Gastrocnemius medialis (tissue), 4 donors: ENCODE data around the gene KLF16. TPM values are rescaled to one million over a fixed set of nuclear protein-coding genes. Genes with fewer than 3 reads are reported as not detected.
"Not testable (repeated sequence)": the region's sequence is repeated elsewhere in the genome, so short reads cannot be mapped to it uniquely, and the experiment has no call there.

ENCODE experiments used
- ATAC-seq, 2 donors: fragments of 150-250 bp; one replicate each; pipeline ENCODE4 v1.9.1; 2016
- DNase-seq, 2 donors: peaks; one replicate each; pipeline ENCODE4 v3.0.0-alpha.2; 2019
- H3K27ac ChIP-seq, 4 donors: fragments of 200-600 bp; sonication (generic); 1 replicate in 1 of 4; 2 replicates in 3 of 4; pipeline ENCODE4 v1.5.1; 2016 to 2018; ENCODE audit warnings: mild to moderate bottlenecking in 2 of 4, moderate library complexity in 1 of 4
- H3K27me3 ChIP-seq, 3 donors: fragments of 200-600 bp; sonication (generic) in 2 of 3; 1 replicate in 1 of 3; 2 replicates in 2 of 3; pipeline versions ENCODE4 v1.5.1 to v1.6.0; 2016 to 2019; ENCODE audit warnings: mild to moderate bottlenecking in 1 of 3, moderate library complexity in 1 of 3
- H3K36me3 ChIP-seq, 2 donors: fragments of 200-600 bp; sonication (generic) in 1 of 2; one replicate each; pipeline ENCODE4 v1.5.1; 2017 to 2018
- H3K4me1 ChIP-seq, 2 donors: fragments of 200-600 bp; sonication (generic) in 1 of 2; one replicate each; pipeline ENCODE4 v1.5.1; 2016 to 2017; ENCODE audit warnings: mild to moderate bottlenecking in 2 of 2
- H3K4me3 ChIP-seq, 4 donors: fragments of 200-600 bp; sonication (generic) in 3 of 4; 1 replicate in 1 of 4; 2 replicates in 3 of 4; pipeline ENCODE4 v1.5.1; 2016 to 2019; ENCODE audit warnings: mild to moderate bottlenecking in 2 of 4
- H3K9me3 ChIP-seq, 3 donors: fragments of 200-600 bp; sonication (generic) in 2 of 3; 1 replicate in 1 of 3; 2 replicates in 2 of 3; pipeline ENCODE4 v1.5.1; 2016 to 2019
- POLR2A ChIP-seq, 2 donors: fragments of 450-650 bp; IDR thresholded peaks; one replicate each; pipeline ENCODE4 v1.6.1; 2017; ENCODE audit warnings: antibody characterized with exemption in 2 of 2, mild to moderate bottlenecking in 2 of 2, moderate library complexity in 2 of 2
- in situ Hi-C, 4 donors: fragments of 200-750 bp; cut with MboI; loops; one replicate each; pipeline versions ENCODE4 v1.15.0 to v1.8.0; 2017; ENCODE audit warnings: low sequenced_read_pairs in 4 of 4
- intact Hi-C: fragments of 100-400 bp; cut with DNase I; formaldehyde crosslinking; loops from one replicate; pipeline ENCODE4 v1.15.1; 2023; ENCODE audit warnings: low total_unique reads
- total RNA-seq, 4 donors: library from RNA; depleted of rRNA; stranded (reverse); fragments of >200 nt; gene quantifications; one replicate each; pipeline versions ENCODE4 v1.1.0 to v1.2.3, GENCODE V29; 2016
- TF ChIP-seq, protein P1 (sequence below), 5 experiments: fragments of 450-650 bp in 3 of 5; fragments of 200-600 bp in 2 of 5; sonication (generic) in 2 of 5; IDR thresholded peaks in 4 of 5; conservative IDR thresholded peaks in 1 of 5; 1 replicate in 4 of 5; 2 replicates in 1 of 5; pipeline ENCODE4 v1.5.1; 2016 to 2019; ENCODE audit warnings: antibody characterized with exemption in 5 of 5, mild to moderate bottlenecking in 3 of 5, moderate library complexity in 3 of 5

Gene KLF16
- total RNA-seq, 4 donors from 2014 or later, result 0.58 to 4.0 (median 1.4) TPM

DNA sequence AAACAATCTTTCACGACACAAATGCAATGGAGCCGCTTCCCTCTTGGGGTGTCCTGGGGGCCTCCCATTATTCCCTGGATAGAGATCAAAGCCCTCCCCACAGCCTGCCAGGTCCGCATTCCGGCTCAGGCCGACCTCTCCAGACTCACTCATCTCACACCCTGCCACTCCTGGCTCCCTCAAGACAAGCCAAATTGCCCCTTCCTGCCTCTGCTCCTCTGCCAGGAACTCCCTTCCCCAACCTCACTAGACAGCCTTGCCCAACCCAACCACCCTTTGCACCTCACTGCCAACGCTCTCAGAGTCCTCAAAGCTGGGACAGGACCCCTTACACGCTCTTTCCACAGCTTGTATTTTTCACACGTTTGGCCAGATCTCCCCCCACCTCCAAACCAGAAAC lies 20.4 kb upstream of the KLF16 start:
- H3K4me1 ChIP-seq, result peaks cover 29 to 37% of the 10 kb centered on the region in 2 donors
- no peak for DNase-seq
- intact Hi-C loops (no loop called here), in situ Hi-C loops (no loop called here)
- ATAC-seq, result no peak
- H3K27ac ChIP-seq, result peak overlapping the region; percentile 13 to 86 (median 84)
- H3K36me3 ChIP-seq, result no peaks in the 10 kb centered on the region
- TF ChIP-seq POLR2A (IDR thresholded peaks at IDR 0.05), result no peak
- TF ChIP-seq, protein P1, sequence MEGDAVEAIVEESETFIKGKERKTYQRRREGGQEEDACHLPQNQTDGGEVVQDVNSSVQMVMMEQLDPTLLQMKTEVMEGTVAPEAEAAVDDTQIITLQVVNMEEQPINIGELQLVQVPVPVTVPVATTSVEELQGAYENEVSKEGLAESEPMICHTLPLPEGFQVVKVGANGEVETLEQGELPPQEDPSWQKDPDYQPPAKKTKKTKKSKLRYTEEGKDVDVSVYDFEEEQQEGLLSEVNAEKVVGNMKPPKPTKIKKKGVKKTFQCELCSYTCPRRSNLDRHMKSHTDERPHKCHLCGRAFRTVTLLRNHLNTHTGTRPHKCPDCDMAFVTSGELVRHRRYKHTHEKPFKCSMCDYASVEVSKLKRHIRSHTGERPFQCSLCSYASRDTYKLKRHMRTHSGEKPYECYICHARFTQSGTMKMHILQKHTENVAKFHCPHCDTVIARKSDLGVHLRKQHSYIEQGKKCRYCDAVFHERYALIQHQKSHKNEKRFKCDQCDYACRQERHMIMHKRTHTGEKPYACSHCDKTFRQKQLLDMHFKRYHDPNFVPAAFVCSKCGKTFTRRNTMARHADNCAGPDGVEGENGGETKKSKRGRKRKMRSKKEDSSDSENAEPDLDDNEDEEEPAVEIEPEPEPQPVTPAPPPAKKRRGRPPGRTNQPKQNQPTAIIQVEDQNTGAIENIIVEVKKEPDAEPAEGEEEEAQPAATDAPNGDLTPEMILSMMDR (IDR thresholded peaks at IDR 0.05 in 4 of 5, conservative IDR thresholded peaks at IDR 0.05 in 1 of 5), result no peak
- no peaks in the 10 kb centered on the region for H3K9me3 ChIP-seq
- no peaks in the 10 kb centered on the region for H3K27me3 ChIP-seq
- H3K4me3 ChIP-seq, result peak overlapping the region; percentile 78 to 98 (median 90)

DNA sequence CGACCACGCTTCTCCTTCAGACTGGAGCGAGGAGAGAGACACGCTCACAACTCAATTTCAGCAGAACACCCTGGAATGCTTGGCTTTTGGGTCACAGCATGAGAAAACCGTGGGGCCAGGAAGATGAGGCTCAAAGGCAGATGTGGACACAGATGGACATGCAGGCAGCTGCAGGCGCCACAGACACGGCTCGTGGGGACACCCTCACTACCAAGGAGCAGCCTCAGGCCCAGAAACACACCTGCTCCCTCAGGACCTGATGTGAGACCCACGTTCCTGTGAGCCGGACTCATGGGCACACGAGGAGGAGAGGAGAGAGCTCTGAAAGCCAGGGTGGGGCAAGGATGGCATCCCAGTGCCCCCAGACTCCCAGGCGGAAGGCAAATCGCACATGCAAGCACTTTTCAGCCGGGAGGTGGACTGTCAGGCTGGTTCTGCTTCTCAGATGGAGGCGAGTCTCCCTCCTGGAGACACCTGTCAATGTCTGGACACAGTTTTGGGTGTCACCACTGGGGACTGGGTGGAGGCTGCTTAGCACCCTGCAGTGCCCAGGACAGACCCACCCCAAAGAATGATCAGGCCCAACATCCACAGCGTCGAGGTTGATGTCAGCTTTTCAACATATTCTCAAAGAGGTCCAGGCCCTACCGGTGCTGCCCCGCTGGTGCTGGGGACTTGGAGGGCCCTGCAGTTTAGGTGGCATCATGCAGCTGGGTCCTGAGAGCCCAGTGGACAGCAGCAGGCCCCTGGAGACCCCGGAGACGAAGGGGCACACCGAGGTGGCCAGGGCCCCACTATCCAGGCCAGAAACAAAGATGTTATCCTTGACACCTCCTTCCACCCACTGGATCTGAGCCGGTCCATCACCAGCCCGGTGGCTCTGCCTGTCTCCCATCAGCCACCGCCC lies 19.7 kb upstream of the KLF16 start:
- Histone ChIP-seq H3K4me1 (peaks cover 29 to 37% of the 10 kb centered on the region in 2 donors), H3K36me3 (no peaks in the 10 kb centered on the region)

DNA sequence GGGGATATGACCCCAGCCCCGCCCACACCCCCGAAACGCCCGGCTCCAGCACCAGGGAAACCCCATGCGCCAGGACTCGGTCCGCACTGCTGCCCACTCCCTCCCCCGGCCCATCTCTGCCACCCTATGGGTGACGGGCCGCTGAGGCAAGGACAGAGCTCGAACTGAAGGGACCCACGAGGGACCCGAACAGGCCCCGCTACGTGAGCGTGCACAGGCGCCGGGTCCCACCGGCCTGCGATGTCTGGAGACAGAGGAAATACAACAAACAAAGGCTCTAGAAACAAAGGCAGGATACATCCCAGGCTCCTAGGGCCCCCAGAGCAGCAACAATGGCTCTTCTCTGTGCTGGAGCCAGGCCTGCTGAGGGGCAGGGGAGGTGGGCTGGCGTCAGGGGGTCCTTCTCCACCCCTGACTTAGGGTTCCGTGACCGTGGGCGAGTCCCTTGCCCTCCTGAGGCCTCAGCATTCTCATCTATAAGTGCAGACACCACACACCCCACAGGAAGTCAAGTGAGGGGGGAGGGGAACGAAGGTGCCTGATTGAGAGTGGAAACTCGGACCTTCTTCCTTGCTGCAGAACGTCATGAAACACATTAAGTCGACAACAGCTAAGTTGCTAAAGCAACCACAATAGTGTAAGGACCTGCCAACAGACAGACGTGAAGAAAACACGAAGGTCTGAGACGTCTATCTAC lies 18.9 kb upstream of the KLF16 start:
- DNase-seq, result no peak
- Histone ChIP-seq H3K9me3 (no peaks in the 10 kb centered on the region), H3K27me3 (no peaks in the 10 kb centered on the region), H3K36me3 (no peaks in the 10 kb centered on the region), H3K4me1 (peaks cover 29 to 37% of the 10 kb centered on the region in 2 donors), H3K4me3 (peak overlapping the region; percentile 23 to 98 (median 28)), H3K27ac (peak overlapping the region; percentile 13 to 86 (median 84))
- intact Hi-C loops, result no loop called here
- TF ChIP-seq, protein P1 (IDR thresholded peaks at IDR 0.05 in 4 of 5, conservative IDR thresholded peaks at IDR 0.05 in 1 of 5), result no peak
- TF ChIP-seq POLR2A (IDR thresholded peaks at IDR 0.05), result no peak
- ATAC-seq, result no peak
- in situ Hi-C loops, result no loop called here

More for the DNA sequence above, 19.7 kb upstream of the KLF16 start:
- intact Hi-C loops (no loop called here), in situ Hi-C loops (no loop called here)
- H3K27ac ChIP-seq, result peak overlapping the region; percentile 13 to 86 (median 84)
- H3K4me3 ChIP-seq, result peak overlapping the region; percentile 78 to 98 (median 90)
- DNase-seq (no peak), ATAC-seq (no peak)
- H3K27me3 ChIP-seq, result no peaks in the 10 kb centered on the region
- TF ChIP-seq, protein P1 (IDR thresholded peaks at IDR 0.05 in 4 of 5, conservative IDR thresholded peaks at IDR 0.05 in 1 of 5), result no peak
- no peak for TF ChIP-seq POLR2A (IDR thresholded peaks at IDR 0.05)
- no peaks in the 10 kb centered on the region for H3K9me3 ChIP-seq

DNA sequence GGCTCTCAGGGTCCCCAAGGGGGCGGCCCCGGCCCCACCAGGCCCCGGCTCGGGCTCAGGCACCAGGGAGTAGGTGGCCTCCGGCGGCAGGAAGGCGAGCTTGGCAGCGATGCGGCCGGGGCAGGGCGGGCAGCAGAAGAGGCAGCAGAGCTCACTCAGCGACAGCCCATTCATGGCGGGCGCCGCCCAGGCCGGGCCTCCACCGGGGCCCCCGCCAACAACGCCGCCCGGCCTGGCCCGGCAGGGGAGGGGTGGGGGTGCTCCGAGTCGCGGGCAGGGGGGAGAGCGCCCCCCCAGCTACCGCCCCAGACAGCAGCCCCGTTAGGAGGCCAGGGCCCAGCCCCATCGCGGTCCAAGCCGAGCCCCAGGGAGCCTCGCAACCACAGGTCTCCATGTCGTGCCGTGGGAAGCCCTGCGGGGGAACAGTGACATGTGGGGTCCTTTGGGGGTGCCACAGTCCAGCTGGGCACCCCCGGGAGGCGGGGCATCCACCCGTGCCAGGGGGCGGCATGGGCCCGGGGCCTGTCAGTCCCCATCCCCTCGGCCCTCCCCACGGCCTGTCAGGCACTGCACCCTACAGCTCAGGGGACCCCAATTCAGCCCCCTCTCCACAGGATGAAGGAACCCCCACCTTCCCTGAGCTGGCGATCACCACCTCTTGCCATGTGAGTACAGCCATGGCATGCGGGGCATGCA lies 18.2 kb upstream of the KLF16 start:
- ATAC-seq, in situ Hi-C loops, H3K9me3 ChIP-seq, H3K36me3 ChIP-seq, intact Hi-C loops, DNase-seq, H3K27me3 ChIP-seq: not testable (repeated sequence)
- Histone ChIP-seq H3K4me1 (peaks cover 32 to 39% of the 10 kb centered on the region in 2 donors), H3K27ac (peak overlapping the region; percentile 13 to 86 (median 84)), H3K4me3 (peak overlapping the region; percentile 23 to 98 (median 28))
